AG10803 (cell line): Measurements from ENCODE around the gene CLMN.

Experiments used
- DNase-seq: peaks from one replicate; pipeline ENCODE4 v3.0.0; 2010; ENCODE audit warnings: low read depth
- H3K4me3 ChIP-seq: 2 replicates; pipeline ENCODE4 v1.5.1; 2011; ENCODE audit warnings: mild to moderate bottlenecking, low read length, control low read depth
- CTCF ChIP-seq: conservative IDR thresholded peaks from 2 replicates; pipeline ENCODE4 v1.5.1; 2011; ENCODE audit warnings: mild to moderate bottlenecking, low read length, control low read depth, inconsistent platforms

Gene CLMN

GRCh38 chr14:95267306-95267705, 52.4 kb downstream of the CLMN start:
- DNase-seq, result no peak
- TF ChIP-seq CTCF, result no peak
- no peak overlapping the region for H3K4me3 ChIP-seq

DNA sequence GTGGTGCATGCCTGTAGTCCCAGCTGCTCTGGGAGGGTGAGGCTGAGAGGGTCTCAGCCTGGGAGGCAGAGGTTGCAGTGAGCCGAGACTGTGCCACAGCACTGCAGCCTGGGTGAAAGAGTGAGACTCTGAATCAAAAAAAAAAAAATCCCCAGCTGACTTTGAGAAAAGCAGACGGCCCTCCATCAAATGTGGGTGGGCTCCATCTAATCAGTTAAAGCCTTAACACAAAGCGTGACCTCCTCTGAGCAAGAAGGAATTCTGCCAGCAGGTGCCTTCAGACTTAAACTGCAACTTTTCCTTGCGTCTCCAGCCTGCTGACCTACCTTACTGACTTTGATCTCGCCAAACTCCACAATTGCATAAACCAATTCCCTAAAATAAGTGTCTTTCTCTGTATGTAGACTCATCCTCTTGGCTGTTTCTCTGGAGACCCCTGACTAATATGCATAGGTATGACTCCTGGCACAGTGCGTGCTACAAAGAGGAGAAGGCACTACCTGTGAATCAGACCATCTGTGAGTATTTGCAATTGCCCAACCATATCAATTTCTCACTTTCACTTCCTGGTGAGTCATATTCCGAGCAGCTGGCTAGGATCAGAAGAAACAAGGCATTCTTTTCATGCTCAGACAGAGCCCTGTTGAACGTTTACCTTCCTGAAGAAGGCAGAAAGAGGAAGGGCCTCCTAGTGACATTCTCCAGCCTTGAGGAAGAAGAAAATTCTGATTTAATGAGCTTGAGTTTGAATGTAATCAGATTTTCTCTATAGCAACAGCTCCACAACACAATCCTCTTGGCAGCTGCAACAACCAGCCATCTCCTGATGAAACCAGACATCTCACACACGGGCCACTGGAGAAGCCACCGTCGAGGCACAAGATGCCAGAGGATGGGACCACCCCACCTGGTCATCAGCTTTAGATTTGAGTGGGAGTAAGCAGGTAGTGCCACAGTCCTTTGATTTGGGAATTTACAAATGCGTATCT, 54.3 kb downstream of the CLMN start:
- no peak overlapping the region for H3K4me3 ChIP-seq
- DNase-seq, result peak; percentile 94
- TF ChIP-seq CTCF, result no peak

- no peak overlapping the region for H3K4me3 ChIP-seq
- no peak for TF ChIP-seq CTCF
- no peak for DNase-seq
Observed at GRCh38 chr14:95264271-95264973, 55.3 kb downstream of the CLMN start.

GRCh38 chr14:95263527-95264231, 56.0 kb downstream of the CLMN start:
- DNase-seq, result no peak
- H3K4me3 ChIP-seq, result no peak overlapping the region
- no peak for TF ChIP-seq CTCF

GRCh38 chr14:95262511-95262891, 57.2 kb downstream of the CLMN start:
- DNase-seq, result no peak

More at GRCh38 chr14:95262511-95262891, 57.2 kb downstream of the CLMN start:
- TF ChIP-seq CTCF, result no peak
- no peak overlapping the region for H3K4me3 ChIP-seq
